GM10266 (cell line): Measurements from ENCODE around the gene PLA2G4D.

ENCODE experiments used
- DNase-seq: peaks from one replicate; pipeline ENCODE4 v3.0.0; 2012; ENCODE audit errors: extremely low spot score
- CTCF ChIP-seq: IDR thresholded peaks from 2 replicates; pipeline ENCODE4 v1.5.1; 2012; ENCODE audit warnings: mild to moderate bottlenecking, low read depth; ENCODE audit not compliant: control insufficient read depth, insufficient read depth; ENCODE audit errors: missing control alignments

Gene PLA2G4D

GRCh38 chr15:42050484-42051255 is 43.7 kb downstream of the PLA2G4D start:
- DNase-seq, result no peak
- no peak for TF ChIP-seq CTCF

- DNase-seq, result no peak
- TF ChIP-seq CTCF, result no peak
Measured at GRCh38 chr15:42048821-42049200, 45.6 kb downstream of the PLA2G4D start.

GRCh38 chr15:42048080-42048820 is 46.1 kb downstream of the PLA2G4D start:
- no peak for TF ChIP-seq CTCF

GRCh38 chr15:42046597-42046996 is 47.8 kb downstream of the PLA2G4D start:
- DNase-seq, result no peak
- TF ChIP-seq CTCF, result no peak

More at GRCh38 chr15:42048080-42048820, 46.1 kb downstream of the PLA2G4D start:
- no peak for DNase-seq

GRCh38 chr15:42045211-42045615 is 49.1 kb downstream of the PLA2G4D start:
- no peak for TF ChIP-seq CTCF
- DNase-seq, result no peak

GRCh38 chr15:42042602-42043400 is 51.6 kb downstream of the PLA2G4D start:
- no peak for TF ChIP-seq CTCF
- no peak for DNase-seq
